Muscle of arm (tissue), 12 donors: Measurements from ENCODE around the gene BMP7. TPM values are rescaled to one million over a fixed set of nuclear protein-coding genes. Genes with fewer than 3 reads are reported as not detected.
"Not testable (repeated sequence)": the region's sequence is repeated elsewhere in the genome, so short reads cannot be mapped to it uniquely, and the experiment has no call there.

Experiments used
- DNase-seq: peaks from one replicate; pipeline ENCODE4 v3.0.0-alpha.2; 2013
- polyA plus RNA-seq, 12 donors: library from polyadenylated mRNA; unstranded; fragments of 120-200 nt; gene quantifications; one replicate each; pipeline ENCODE4 v1.2.1, GENCODE V29; 2013; ENCODE audit not compliant: insufficient read length in 12 of 12

The BMP7 gene
- polyA plus RNA-seq, 12 donors = 3.3 to 27.2 (median 5.0) TPM; not detected in 1

DNA sequence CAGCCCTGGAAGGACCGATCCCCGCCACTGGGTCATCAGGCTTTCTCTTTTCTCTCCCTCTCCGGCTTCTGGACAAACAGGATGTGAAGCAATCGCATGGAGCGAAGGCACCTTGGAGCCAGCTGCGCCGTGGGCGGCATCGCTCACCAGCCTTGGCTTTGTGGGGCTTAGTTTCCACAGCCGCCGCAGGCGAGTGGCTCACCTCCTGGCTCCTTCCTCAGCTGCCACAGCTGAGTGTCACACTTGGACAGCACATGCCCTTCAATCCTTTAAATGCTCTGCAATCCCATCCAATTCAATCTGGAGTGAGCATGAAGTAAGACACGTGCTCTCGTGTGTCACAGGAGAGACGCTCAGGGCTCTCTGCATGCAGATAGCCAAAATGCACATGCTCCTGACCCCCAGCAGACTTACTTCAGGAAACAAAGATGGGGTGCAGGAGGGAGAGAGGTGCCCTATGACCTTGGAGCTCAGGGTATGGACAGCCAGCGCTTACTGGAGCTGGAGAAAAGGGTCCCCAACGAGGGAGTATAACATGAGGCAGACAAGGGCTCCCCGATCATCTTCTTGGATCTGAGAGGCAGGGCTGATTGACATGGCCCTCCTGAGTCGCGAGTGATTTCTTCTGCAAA is 70.9 kb downstream of the BMP7 start:
- DNase-seq = no peak

DNA sequence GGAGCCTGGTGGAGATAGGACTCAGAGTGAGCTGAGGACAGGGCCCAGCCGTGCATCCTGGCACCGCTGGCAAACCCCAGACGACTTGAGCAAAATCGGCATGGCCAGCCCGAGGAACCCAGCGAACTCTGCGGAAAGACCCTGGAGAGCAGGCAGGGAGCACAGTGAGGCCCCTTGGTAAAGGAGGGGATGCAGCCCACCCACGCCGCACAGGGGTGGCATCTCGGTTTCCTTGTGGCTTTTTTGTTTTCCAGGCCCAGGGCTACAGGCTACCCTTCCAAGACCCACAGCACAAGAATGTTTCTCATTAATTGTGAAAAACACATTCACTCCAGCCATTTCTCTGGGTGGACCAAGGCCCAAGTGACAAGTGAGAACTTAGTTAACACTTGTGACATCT is 71.4 kb downstream of the BMP7 start:
- no peak for DNase-seq

DNA sequence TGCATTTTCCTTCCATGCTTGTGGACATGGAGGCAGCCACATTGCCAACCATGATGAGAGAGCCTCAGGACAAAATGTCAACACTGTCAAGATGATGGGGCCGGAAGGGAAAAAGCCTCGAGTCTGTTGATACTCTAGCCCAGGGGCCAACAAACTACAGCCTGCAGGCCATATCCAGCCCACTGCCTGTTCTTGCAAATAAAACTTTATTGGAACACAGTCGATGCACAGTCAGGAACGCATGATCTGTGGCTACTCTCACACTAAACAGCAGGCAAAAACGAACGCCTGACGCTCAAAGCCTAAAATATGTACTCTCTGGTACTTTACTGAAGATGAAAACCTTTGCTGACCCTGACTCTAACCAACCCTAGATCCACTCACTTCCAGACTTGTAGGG is 72.3 kb downstream of the BMP7 start:
- DNase-seq = no peak

DNA sequence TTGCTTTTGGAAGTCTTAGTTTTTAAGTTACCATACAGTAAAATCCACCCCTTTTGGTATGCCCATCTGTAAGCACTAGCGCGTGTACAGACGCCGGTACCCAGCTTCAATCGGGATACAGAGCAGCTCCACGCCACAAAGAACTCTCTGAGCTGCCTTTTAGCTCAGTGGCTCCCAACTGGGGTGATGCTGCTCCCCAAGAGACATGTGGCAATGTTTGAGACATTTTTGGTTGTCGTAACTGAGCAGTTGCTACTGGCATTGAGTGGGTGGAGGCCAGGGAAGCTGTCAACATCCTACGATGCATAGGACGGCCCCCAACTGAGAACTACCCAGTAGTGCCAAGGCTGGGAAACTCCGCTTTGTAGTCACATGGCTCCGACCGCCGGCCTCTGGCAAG is 73.3 kb downstream of the BMP7 start:
- DNase-seq = no peak

DNA sequence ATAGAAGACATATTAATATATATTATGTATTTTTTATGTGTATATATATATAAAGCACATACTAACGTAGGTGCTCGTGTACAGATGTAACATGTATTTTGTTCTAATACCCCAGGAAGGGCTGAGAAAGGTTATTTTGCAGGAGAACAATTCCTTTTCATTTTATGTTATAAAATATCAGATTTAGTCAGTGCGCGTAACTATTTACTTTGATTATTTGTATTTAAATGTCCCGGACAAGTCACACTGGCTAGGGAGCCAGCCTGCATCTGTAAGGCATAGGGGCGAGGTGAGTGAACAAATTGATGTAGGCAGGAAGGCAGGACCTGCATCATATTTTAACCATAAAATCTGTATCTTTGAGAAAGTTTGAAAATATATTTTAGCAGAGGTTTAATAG is 74.1 kb downstream of the BMP7 start:
- no peak for DNase-seq

DNA sequence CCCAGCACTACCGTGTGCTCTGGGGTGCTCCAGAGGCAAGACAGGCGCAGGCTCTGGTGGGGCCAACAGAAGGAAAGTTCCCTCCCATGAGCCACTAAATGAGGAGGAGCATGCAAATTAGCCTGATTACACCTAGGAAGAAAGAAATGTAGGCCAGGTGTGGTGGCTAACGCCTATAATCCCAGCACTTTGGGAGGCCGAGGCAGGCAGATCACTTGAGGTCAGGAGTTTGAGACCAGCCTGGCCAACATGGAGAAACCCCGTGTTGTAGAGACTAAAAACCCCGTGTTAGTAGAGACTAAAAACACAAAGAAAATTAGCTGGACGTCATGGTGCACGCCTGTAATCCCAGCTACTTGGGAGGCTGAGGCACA is 75.2 kb downstream of the BMP7 start:
- not testable (repeated sequence) for DNase-seq

DNA sequence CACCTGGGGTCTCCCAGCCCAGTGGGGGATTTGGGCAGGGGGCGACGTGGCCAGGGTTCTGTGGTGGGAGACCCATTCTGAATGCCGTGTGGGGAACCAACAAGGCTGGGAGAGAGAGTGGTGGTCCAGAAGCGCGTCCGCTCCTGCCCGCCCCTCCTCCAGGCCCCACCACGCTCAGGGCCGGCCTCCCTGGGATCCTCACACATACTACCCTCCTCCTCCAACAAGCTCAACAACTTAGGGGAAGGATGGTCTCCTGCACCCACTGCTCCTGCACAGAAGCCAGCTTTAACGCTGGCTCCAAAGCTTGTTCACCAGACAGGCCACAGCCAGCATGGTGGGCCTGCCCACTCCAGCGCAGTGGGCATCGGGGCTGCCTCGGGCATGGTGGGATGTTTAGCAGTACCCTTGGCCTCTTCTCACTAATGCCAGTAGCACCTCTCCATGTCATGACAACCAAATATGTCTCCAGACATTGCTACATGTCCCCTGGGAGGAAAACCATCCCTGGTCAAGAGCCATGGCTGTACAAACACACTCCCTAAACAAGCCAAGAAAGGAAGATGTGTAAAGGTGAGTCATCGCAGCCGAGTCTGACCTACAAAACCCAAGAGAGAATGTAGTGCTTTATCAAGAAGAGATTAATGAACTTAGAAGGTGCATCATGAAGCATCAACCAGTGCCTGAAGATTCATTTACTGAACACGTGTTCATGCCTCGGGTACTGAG is 75.7 kb downstream of the BMP7 start:
- DNase-seq = no peak

DNA sequence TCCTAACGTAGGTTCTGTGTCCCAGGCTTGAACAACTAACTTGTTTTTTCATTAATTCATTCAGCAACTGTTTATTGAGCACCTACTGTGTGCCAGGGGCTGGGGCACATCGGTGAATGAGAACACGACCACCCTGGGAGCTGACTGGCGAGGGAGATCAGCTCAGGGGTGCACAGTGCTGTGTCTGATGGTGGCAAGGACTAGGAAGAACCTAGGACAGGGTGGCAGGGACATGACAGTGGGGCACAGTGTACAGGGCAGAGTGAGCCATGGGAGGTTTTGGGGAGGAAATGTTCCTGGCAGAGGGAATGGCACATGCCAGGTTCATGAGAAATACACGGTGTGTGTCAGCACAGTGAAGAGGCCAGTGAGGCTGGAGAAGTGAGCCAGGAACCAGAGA is 76.7 kb downstream of the BMP7 start:
- no peak for DNase-seq

DNA sequence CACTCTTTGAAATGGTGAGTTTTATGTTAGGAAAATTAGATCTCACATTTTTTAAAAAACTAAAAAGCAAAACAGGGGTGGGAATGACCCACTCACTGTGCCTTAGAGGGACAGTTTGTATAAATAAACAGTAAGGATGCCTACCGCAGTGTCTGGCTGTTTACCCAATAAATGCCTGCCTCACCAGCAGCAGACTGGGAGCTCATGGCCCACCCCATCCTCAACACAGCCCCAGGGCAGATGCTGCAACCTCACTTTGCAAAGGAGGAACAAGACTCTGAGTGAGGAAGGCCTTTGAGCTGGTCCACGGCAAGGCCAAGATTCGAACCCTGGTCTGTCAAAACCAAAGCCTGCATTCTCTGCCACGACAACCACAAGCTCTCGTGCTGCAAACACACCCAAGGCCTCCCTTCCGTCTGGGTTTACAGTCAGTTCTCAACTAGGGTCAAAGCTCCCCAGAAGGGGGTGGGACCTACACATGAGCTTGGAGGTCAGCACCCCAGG is 77.8 kb downstream of the BMP7 start:
- no peak for DNase-seq

DNA sequence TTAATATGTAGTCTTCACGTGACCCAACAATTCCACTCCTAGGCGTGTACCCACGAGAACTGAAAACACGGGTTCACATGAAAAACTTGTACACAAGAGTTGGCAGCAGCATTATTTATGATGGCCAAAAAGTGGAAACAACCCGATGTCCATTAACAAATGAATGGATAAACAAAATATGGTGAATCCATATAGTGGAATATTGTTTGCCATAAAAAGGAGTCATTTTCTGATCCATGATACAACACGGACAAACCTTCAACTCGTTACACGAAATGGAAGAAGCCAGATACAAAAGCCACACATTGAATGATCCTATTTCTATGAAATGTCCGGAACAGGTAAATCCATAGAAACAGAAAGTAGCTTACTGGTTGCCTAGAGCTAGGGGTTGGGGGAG is 78.4 kb downstream of the BMP7 start:
- DNase-seq = no peak

DNA sequence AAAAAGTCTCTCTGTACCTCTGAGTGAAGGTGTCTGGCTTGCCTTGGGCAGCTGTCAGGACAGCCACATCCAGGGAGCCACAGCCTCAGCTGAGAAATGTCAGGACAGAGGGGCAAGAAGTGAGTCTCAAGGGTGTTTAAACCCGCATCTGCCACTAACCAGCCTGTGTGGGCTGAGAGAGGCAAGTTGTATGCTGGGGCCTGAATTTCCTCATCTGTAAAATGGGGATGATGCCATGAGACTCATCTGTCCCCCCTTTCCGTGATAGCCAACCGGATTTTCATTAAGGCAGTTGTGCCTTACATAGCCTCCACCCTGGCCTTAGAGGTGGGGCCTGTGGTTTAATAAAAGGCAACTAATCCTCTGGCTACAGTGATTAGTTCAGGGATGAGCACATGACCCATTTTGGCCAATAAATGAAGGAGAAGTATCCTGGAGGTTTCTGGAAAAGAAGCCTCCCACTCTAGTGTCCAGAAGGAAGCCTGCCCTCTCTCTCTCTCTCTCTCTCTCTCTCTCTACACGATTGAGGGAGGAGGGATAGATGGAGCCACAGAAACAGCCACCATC is 79.3 kb downstream of the BMP7 start:
- no peak for DNase-seq

DNA sequence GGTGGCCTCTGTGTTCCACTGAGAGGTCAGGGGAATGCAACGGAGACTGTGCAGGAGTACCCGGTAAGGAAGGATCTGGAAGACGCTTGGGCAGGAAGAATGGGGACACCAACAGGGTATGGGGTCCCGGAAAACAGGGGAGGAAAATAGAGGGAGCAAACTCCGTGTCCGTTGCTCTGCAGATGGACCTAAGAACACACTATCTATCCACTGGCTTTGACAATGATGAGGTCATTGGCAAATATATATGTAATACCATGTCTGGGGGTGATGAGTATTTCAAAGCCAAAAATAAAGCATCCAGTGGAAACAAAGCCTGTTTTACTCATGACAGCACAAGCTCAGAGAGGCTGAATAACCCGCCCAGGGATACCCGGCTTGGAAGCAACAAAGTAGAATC is 80.2 kb downstream of the BMP7 start:
- DNase-seq = no peak

DNA sequence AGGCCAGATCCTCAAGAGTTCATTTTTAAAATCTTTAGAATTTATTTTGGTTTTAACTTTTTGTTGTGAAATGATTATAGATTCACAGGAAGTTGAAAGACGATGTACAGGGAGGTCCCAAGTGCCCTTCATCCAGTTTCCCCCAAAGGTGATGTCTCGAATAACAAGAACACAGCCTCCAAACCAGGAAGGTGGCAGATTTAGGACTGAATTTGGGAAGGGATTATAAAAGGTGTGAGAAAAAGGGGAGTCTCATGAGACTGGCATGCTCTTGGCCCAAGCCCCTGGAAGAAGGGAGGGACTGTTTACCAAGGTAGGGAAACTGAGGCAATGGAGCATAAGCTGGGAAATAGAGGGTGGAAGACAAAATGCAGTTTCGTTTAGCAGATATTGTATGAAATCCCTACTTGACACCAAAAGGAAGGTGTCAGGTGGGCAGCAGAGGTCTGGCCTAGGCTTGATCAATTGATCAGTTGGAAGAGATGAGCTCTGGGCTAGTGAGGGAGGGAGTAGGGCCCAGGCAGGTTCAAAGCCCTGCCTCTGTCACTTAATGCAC is 81.2 kb downstream of the BMP7 start:
- DNase-seq = no peak

DNA sequence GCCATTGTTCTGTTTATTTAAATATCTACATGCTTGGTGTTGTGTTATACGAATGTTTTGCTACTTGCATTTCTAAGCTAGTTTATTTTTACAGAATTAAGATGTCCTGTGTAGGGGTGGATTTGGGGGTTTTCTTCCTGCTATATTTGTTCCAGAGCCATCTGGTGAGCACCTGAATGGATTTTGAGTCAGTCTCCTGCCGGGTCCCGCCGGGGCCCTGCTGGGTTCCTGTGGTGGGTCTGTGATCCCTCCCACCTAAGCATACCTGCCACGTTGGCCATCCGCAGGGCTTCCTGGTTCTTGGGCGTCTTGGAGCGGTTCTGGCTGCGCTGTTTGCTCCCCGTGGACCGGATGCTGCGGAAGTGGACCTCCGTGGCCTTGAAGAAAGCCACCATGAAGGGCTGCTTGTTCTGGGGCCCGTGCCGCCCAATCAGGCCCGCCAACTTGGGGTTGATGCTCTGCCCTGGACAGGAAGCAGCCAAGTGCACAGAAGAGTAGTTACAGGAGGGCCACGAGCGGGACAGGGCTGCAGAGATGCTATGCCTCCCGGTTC is 82.9 kb downstream of the BMP7 start:
- DNase-seq = no peak

DNA sequence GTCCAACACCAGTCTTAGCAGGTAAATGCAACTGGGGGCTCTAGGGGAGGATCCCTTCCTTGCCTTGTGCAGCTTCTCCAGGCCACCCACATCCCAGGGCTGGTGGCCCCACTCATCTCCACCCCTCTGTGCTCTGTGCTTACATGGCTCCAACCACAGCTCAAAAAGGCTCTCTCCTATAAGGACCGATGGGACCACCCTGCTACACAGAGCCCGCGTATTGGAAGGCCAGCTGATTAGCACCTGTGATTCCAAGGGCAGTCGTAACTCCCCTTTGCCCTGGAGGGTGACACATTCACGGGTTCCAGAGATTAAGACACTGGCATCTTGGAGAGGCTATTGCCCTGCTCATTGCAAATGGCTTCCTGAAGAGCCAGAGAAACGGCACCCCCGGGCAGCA is 84.8 kb downstream of the BMP7 start:
- DNase-seq = no peak

DNA sequence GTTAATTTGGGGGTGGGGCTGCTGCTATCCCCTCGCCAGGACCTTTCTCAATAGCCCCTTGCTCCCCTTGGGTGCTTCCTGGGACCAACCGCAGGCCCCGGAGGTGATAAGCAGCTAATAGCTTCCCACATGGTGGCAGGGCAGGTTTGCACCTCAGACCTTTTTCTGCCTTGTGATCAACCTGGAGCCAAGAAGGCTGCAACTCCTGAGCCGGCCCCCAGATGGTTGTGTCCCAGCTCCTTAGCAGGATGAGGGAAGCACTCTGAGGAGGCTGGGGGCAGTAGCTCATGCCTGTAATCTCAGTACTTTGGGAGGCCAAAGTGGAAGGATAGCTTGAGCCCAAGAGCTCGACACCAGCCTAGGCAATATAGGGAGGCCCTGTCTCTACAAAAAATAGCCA is 85.5 kb downstream of the BMP7 start:
- no peak for DNase-seq

DNA sequence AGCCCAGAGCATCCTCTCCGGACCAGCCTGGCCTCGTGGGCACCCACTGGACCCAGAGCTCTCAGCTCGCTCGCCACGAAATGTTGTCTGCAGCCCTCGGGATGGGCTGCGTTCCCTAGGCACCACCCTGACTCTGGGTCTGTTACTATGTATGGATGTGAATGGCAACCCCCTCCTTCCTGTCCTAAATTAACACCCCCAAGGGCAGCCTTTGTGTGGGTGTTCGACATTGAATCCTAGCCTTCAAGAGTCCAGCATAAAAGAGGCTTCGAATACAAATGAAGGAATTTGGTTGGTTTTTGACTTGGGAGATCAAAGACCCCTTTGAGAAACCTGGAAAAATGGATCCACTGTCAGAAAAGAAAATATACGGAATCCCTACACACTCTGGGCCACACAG is 86.1 kb downstream of the BMP7 start:
- DNase-seq = no peak

DNA sequence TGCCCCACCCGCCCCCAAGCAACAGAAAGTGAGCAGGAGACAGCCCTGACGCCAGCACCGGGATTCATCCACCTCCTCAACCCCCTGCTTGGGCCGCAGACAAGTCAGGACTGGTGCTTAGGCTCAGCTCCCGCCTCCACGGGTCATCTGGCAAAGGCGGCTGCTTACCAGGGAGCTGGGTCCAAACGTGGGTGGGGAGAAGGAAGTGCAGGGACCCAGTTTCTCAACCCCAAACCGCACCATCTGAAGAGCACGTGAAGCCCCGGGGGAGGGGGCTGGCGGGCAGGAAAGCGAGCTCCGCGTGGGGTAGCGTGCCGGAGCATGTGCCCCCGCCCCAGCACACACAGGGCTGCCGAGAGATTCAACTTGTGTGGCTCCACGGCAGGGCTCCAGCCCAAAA is 87.2 kb downstream of the BMP7 start:
- no peak for DNase-seq

DNA sequence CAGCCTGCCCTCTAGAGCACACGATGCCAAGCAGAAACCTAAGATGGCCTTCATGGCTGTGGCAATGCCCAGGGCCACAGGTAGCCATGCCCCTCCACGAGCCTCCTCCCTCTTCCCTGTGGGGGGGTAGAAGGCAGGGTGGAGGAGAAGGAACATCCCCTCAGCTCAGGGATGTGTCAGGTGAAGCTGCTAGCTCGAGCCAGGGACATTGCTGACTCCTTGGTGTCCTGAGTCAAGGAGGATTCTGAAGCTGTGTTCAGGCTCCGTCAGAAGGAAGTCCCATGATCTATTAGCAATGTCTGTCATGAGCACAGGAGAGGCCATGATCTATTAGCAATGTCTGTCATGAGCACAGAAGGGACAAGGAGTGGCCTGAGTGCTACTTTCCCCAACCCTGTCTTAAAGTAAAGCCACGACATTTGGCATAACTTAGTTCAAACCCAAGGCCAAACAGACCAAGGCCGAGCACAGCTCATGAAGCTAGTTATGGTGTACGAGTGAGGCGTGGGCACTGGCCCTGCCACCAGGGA is 87.8 kb downstream of the BMP7 start:
- no peak for DNase-seq

DNA sequence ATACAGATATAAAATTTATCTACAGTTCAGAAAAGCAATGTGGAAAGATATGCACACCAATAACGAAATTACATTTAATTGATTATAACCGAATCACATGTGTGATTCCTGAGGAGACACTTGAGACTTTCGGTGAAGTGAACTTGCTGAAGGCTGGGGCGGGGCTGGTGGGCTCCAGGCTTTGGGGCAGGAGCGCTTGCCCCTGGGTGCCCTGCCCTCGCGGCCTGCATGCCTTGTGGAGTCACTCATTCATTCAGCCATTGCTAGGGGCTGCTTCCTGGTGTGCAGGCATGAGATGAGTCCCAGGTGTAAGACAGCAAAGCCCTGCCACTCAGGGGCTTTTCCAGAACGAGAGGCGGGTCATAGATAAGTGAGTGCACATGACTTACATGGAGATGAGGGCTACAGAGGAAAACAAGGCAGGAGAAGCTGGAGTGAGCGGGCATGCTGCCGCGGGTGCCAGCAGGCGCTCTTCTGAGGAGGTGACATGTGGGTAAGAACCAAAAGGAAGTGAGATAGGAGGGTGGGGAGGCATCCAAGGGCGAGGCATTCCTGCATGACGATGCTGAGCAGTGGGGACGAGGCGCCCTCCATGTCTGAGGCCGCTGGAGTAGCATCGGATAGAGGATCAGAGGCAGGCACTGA is 88.7 kb downstream of the BMP7 start:
- DNase-seq = no peak

DNA sequence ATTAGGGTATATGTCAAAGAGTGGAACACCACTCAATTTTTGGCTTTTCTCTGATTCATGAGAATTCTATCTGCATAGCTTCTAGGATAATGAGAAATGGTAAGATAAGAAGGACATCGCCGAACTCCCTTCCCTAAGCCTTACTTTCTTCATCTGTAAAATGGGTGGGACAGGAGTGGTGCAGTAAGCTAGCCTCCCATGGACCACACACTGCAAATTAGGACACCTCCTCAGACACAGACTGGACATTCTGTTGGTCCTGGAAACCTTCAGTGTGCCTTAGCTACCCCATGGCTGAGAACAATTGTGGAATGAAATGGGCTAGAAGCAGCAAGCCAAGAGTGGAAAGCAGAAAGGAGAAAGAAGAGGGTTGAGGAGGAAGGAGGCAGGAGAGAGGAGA is 89.6 kb downstream of the BMP7 start:
- no peak for DNase-seq

DNA sequence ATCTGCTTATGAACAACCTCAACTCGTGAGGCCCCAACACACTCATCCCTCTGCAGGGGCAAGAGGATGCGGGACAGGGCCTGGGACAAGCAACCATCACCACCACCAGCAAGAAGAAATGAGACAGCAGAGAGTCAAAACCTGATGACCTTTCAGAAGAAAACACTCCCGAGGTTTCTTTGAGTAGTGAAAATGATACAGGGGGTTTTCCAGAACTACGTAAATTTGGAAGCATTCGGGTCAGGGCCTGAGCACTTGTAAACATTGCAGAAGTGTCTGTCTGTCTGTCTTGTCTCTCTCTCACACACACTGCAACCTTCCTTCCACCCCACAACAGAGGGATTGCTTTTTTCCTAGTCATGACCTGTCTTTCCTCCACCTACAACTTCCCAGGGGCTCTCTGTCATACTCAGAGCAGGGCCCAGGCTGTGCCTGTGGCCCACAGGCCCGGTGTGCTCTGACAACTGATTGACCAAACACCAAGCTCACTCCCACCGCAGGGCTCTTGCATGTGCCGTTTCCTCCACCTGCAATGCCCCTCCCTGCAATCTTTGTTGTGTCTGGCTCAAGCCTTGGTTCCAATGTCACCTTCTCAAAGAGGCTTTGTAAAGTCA is 90.9 kb downstream of the BMP7 start:
- DNase-seq = no peak
